Measurements from ENCODE around the gene RPS14.

Gene RPS14

DNA sequence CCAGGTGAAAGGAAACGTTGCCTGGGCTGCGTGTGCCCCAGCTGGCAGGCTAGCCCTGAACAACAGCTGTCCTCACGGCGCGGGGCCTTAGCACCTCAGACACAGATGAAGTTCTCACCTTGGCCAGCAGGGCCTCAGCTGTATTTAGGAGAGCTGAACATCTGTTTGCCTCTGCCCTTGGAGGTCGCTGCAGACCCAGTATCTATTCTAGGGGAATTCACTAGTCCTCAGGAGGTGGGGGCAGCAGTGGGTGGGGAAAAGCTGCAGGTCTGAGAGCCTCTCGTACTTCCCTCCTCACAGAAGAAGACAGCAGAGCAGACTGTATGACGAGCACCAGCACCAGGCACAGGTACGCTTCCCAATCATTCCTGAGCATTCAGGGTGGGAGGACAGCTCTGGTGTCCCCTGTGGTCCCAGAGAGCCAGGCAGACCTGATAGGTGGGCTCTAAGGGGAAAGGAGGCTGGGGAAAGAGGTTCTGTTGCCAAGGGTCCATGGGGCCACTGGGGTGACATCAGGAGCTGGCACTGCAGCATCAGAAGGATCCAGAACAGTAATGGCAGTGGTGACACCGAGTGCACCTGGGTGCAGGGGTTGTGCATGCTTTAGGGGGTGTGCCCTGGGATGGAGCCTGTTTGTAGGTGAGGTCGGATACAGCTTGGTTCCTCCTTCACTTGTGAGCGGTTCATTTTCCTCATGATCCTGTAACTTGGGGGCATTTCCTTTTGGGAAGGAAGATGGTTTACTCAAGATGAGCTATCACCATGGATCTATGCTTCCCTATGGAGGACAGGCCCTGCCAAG is 50.6 kb downstream of the RPS14 start:
- no peak for DNase-seq

GRCh38 chr5:150397782-150398721 is 51.5 kb downstream of the RPS14 start:
- no peak for DNase-seq

DNA sequence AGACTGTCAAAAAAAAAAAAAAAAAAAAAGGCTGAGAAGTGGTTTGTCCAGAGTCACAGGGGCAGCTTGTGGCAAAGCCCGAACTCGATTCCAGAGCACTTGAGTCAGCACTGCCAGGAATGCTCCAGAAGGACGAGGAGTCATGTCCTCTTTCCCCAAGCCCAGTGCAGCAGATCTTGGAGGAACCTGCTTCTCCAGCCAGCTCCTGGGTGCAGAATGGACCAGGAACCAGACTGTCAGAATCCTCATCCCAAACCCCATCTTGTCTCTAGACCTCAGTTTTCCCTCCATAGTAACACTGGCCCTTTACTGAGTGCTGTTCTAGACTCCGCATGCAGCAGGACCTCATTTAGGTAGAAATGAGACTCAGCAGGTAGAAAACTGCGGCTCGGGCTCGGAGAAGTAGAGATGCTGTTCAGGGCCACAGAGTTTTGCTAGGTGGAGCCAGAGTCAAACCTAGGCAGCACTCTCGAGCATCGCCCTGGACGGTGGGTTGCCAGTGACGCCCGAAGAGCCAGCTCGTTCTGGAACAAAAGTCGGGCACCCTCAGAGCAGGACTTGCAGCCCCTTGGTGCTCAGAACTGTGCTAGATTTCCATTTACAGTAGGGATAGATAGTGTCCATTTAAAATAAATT is 52.3 kb downstream of the RPS14 start:
- no peak for DNase-seq

- DNase-seq, result no peak
Measured at GRCh38 chr5:150396267-150396666, 53.3 kb downstream of the RPS14 start.

DNA sequence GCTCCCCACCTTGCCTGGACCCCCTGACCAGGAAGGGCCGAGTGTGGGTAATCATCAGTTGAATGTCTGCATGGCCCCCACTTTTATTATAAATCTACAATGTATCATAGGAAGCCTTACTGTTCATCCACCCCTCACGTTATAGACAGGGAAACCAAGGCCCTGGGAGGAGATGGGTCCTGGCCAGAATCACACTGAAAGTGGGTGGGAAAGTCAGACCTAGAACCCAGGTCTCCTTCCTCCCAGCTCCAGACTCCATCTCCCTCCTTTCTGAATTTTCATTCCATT is 53.9 kb downstream of the RPS14 start:
- no peak for DNase-seq

GRCh38 chr5:150394912-150395687 is 54.4 kb downstream of the RPS14 start:
- no peak for DNase-seq

DNA sequence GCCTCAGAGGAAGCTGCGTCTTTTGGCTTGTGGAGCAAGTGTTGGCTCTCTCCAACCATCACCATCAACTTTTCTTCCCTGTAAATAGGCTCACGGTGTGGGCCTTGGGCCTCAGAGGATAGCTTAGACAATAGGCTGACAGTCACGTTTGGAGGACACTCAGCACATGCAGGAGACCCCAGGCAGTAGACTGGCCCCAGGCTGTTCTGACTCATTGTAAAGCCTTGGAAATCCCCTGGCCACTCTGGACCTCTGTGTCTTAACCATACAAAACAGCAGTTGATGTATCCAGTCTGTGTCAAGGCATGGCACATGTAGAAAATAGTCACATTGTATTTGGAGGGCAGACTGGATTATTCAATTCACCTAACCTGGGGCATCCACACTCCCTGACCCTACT is 55.4 kb downstream of the RPS14 start:
- no peak for DNase-seq

DNA sequence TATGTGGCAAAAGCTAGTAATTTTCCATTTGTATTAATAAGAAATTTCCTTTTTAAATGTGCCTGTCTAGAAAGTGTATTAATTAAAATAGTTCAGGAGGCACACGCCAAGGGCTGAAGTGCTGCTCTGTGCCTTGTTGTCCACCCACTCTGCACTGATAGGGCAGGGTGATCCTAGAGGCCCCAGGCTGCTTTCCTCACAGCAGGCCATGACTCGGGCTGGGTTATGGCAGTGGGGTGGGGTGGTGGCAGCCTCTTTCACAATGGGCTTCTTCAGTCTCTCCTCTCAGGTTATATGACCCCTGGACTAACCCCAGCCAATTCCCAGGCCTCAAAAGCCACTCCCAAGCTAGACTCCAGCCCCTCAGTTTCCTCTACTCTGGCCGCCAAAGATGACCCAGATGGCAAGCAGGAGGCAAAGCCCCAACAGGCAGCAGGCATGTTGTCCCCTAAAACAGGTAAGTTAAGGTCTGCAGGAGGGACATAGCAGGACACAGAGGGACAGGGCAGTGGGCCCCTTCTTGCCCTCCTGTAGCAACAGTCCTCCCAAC is 56.4 kb downstream of the RPS14 start:
- DNase-seq, result no peak

DNA sequence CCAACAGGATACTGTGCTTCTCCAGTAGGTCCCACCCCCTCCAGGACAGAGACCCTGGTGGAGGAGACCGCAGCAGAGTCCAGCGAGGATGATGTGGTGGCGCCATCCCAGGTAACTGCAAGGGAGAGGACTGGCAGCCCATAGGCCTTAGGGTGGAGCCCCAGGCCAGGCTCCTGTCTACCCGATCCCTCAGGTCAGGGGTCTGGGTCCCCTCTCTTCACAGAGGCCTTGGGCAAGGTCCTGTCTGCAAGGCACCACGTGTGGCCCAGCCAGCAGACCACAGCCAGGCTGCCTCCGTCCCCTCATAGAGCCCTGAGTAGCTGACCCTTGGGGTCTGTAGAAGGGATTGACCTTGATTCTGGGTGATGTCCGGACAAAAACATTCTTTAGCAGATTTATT is 56.9 kb downstream of the RPS14 start:
- no peak for DNase-seq

All from DMS153 (cell line).